Chondrocyte (in vitro differentiated cells): ENCODE data around the gene MBNL2. TPM values are rescaled to one million over a fixed set of nuclear protein-coding genes. Genes with fewer than 3 reads are reported as not detected.

Experiments used
- DNase-seq: peaks from one replicate; pipeline ENCODE4 v3.0.0; 2021; ENCODE audit warnings: mixed read lengths, low spot score
- H3K27ac Mint-ChIP-seq: one replicate; pipeline ENCODE4 v1.8.0; 2021; ENCODE audit warnings: mild to moderate bottlenecking, moderate library complexity, mixed read lengths; ENCODE audit not compliant: unreplicated experiment
- H3K27me3 Mint-ChIP-seq: 2 replicates; pipeline ENCODE4 v1.8.0; 2021; ENCODE audit warnings: low read depth, mixed read lengths
- H3K36me3 Mint-ChIP-seq: 2 replicates; pipeline ENCODE4 v1.8.0; 2021; ENCODE audit warnings: low read depth, mixed read lengths
- H3K4me1 Mint-ChIP-seq: 2 replicates; pipeline ENCODE4 v1.8.0; 2021; ENCODE audit warnings: low read depth, mild to moderate bottlenecking, mixed read lengths
- H3K4me3 Mint-ChIP-seq: one replicate; pipeline ENCODE4 v1.8.0; 2021; ENCODE audit warnings: mild to moderate bottlenecking, moderate library complexity, mixed read lengths; ENCODE audit not compliant: unreplicated experiment
- H3K9me3 Mint-ChIP-seq: 2 replicates; pipeline ENCODE4 v1.8.0; 2021; ENCODE audit warnings: low read depth, mixed read lengths
- total RNA-seq: library from RNA; stranded (reverse); gene quantifications from 3 replicates; pipeline ENCODE4 v1.2.1, GENCODE V29; 2021
- TF ChIP-seq, protein P1 (sequence below): fragments of 200-600 bp; sonication (generic); IDR thresholded peaks from 2 replicates; pipeline ENCODE4 v1.5.0; 2021; ENCODE audit warnings: antibody characterized with exemption, mild to moderate bottlenecking, moderate library complexity

The MBNL2 gene
- total RNA-seq, 1 donor from 2014 or later = 41.3 TPM

DNA sequence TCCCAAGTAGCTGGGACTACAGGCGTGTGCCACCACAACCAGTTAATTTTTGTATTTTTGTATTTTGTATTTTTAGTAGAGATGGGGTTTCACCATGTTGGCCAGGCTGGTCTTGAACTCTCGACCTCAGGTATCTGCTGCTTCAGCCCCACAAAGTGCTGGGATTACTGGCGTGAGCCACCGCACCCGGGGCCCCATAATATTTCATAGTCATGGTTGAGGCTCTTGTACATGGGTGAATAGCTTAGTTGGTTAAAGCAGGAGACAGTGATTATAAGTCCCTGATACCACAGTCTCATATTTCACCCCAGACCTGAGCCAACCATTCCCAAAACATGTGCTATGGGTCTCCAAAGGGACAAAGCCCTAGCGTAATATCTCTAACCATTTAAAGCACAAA, 26.1 kb downstream of the MBNL2 start:
- peak overlapping the region; percentile 27 for H3K27ac Mint-ChIP-seq
- H3K4me1 Mint-ChIP-seq = peaks cover 83% of the 10 kb centered on the region
- H3K4me3 Mint-ChIP-seq = no peak overlapping the region
- no peaks in the 10 kb centered on the region for H3K36me3 Mint-ChIP-seq
- no peaks in the 10 kb centered on the region for H3K9me3 Mint-ChIP-seq
- no peak for DNase-seq
- H3K27me3 Mint-ChIP-seq = no peaks in the 10 kb centered on the region
- TF ChIP-seq, protein P1, sequence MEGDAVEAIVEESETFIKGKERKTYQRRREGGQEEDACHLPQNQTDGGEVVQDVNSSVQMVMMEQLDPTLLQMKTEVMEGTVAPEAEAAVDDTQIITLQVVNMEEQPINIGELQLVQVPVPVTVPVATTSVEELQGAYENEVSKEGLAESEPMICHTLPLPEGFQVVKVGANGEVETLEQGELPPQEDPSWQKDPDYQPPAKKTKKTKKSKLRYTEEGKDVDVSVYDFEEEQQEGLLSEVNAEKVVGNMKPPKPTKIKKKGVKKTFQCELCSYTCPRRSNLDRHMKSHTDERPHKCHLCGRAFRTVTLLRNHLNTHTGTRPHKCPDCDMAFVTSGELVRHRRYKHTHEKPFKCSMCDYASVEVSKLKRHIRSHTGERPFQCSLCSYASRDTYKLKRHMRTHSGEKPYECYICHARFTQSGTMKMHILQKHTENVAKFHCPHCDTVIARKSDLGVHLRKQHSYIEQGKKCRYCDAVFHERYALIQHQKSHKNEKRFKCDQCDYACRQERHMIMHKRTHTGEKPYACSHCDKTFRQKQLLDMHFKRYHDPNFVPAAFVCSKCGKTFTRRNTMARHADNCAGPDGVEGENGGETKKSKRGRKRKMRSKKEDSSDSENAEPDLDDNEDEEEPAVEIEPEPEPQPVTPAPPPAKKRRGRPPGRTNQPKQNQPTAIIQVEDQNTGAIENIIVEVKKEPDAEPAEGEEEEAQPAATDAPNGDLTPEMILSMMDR = no peak

DNA sequence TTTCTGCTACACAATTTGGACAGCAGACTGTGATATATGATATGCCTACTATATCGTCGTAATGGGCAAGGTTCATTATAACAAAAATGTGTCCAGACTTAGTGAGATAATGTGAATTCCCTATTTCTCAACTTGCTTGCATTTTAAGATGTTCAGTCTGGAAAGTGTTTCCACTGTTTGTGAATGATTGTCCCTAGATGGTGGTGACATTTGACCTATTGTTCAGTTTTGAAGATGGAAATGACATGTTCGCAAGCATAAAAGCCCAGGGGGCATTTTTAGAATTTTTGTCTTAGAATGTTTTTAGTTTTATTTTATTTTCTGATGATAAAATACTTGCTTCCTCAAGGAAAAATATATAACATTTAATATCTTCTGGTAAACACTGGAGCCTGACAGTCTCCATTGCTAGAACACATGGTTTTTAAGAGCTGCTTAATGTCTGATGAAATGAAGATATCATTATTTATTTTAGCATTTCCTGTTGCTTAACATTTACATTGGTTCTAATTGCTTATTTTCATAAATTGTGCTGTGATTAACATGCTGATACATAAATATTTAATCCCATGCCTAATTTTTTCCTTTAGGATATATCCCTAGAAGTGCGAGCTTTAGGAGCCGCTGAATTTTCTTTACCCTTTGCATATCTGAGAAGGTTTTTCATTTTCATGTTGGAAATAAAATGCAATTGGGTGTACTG, 27.1 kb downstream of the MBNL2 start:
- TF ChIP-seq, protein P1 = no peak
- peak overlapping the region; percentile 94 for H3K27ac Mint-ChIP-seq
- no peaks in the 10 kb centered on the region for H3K36me3 Mint-ChIP-seq
- H3K4me1 Mint-ChIP-seq = peaks cover 75% of the 10 kb centered on the region
- peak overlapping the region; percentile 49 for H3K4me3 Mint-ChIP-seq
- DNase-seq = no peak
- H3K9me3 Mint-ChIP-seq = no peaks in the 10 kb centered on the region
- H3K27me3 Mint-ChIP-seq = no peaks in the 10 kb centered on the region

DNA sequence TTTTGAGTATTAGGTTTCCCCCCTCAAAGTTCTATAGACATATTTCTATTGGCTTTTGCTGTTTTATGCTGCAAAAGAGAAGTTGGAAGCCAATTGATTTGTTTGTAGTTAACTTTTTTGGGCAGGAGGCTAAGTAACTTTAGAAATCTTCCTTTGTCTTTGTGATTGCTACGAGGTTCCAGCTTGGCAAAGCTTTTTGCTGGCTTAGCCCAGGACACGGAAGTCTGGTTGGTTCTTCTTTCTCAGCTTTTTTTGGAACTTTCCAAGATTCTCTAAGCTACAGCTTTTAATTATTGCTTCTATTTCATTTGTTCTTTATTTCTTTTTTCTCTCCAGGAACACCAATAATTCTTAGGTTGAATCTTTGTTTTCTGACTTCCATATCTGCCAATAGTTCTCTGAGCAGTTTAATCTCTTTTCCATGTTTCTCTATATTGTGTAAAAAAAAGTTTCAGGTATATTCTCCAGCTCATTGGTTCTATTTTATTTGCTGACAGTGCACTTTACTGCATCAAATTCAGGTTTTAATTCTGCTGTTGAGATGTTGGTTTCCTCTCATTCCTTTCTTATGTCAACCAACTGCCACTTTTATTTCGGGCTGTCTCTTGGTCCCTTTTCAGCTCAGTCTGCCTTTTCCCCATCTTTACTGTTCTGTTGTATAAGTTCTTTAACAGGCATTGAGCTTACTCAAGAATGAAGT, 27.8 kb downstream of the MBNL2 start:
- H3K36me3 Mint-ChIP-seq = no peaks in the 10 kb centered on the region
- H3K4me1 Mint-ChIP-seq = peaks cover 75% of the 10 kb centered on the region
- TF ChIP-seq, protein P1 = no peak
- H3K27ac Mint-ChIP-seq = peak overlapping the region; percentile 94
- H3K27me3 Mint-ChIP-seq = no peaks in the 10 kb centered on the region
- DNase-seq = no peak
- no peaks in the 10 kb centered on the region for H3K9me3 Mint-ChIP-seq
- peak overlapping the region; percentile 49 for H3K4me3 Mint-ChIP-seq

DNA sequence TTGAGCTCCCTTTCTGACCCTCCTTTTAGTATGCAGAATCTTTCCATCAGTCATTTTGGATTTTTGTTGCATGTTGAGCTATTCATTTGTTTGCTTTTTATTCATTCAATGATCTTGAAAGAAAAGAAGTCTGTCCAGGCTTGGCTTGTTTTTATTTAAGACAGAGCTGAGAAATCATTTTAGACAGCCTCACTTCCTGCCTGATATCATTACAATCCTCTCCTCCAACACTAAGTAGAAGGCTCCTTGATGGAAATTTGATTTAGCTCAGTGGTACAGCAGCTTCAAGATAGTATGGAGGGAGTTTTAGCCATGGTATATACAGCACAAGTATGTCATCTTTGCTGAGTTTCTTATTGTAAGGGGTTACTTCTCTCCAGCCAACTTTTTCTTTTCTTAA, 28.4 kb downstream of the MBNL2 start:
- Mint-ChIP-seq H3K9me3 (no peaks in the 10 kb centered on the region), H3K27ac (peak overlapping the region; percentile 94), H3K4me1 (peaks cover 75% of the 10 kb centered on the region), H3K4me3 (peak overlapping the region; percentile 29), H3K27me3 (no peaks in the 10 kb centered on the region), H3K36me3 (no peaks in the 10 kb centered on the region)
- DNase-seq = no peak
- TF ChIP-seq, protein P1 = no peak

DNA sequence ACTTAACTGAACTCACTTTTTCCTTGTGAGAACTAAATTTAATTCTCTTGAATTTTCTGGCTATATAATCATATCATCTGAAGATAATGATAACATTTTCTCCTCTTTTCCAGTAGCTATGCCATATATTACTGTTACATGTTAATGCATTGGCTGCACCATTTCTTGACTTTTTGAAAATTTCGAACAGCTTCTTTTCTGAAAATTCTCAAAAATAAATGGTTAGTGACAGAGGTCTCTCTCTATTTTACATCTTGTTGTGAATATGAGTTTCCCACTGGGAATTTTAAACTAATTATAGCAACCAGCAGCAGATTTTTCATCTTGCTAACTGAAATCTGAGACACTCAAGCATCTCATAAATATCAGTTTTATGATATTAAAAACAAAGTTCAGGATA, 30.6 kb downstream of the MBNL2 start:
- H3K4me3 Mint-ChIP-seq = no peak overlapping the region
- H3K36me3 Mint-ChIP-seq = no peaks in the 10 kb centered on the region
- H3K27me3 Mint-ChIP-seq = no peaks in the 10 kb centered on the region
- TF ChIP-seq, protein P1 = no peak
- DNase-seq = no peak
- H3K27ac Mint-ChIP-seq = no peak overlapping the region
- peaks cover 77% of the 10 kb centered on the region for H3K4me1 Mint-ChIP-seq
- no peaks in the 10 kb centered on the region for H3K9me3 Mint-ChIP-seq
